NB4 (cell line): Measurements from ENCODE around the gene KNOP1.
"Not testable (repeated sequence)": the region's sequence is repeated elsewhere in the genome, so short reads cannot be mapped to it uniquely, and the experiment has no call there.

Experiments used
- CTCF ChIP-seq: IDR thresholded peaks from one replicate; pipeline ENCODE4 v1.5.1; 2012; ENCODE audit warnings: low read depth, low read length
- POLR2A ChIP-seq: IDR thresholded peaks from 2 replicates; pipeline ENCODE4 v1.6.1; 2011; ENCODE audit warnings: mild to moderate bottlenecking; ENCODE audit not compliant: insufficient read length; ENCODE audit errors: extremely low read depth

GRCh38 chr16:19716728-19717127 is 1.3 kb downstream of the KNOP1 start:
- TF ChIP-seq CTCF, POLR2A: not testable (repeated sequence)
